Cardiac septum (tissue), 1 donor: ENCODE measurements around the gene XRCC3. TPM values are rescaled to one million over a fixed set of nuclear protein-coding genes. Genes with fewer than 3 reads are reported as not detected.

Experiments used
- DNase-seq: peaks from one replicate; pipeline ENCODE4 v3.0.0-alpha.2; 2020; ENCODE audit warnings: low spot score
- intact Hi-C: fragments of 100-400 bp; cut with DNase I; formaldehyde crosslinking; loops from one replicate; pipeline ENCODE4 v1.14.0; 2022
- total RNA-seq: library from RNA; stranded (reverse); fragmentation: NEBNext Ultra II Directional; extraction: Animal tissue kit (Norgen Biotek cat#: 25700); gene quantifications from one replicate; pipeline ENCODE4 v1.2.1, GENCODE V29; 2021
- donor health status: DM: no; HTN: no; CAD: no.

The XRCC3 gene
- total RNA-seq, 1 donor from 2014 or later: 3.9 TPM

- intact Hi-C loops: no loop called here
Observed at GRCh38 chr14:103686831-103687485, 28.3 kb downstream of the XRCC3 start.

GRCh38 chr14:103685276-103686211 lies 29.7 kb downstream of the XRCC3 start:
- intact Hi-C loops: no loop called here
- no peak for DNase-seq

More at GRCh38 chr14:103686831-103687485, 28.3 kb downstream of the XRCC3 start:
- DNase-seq: no peak

- intact Hi-C loops: no loop called here
Observed at GRCh38 chr14:103684871-103685270, 30.4 kb downstream of the XRCC3 start.

GRCh38 chr14:103684471-103684870 lies 30.8 kb downstream of the XRCC3 start:
- intact Hi-C loops: no loop called here
- DNase-seq: no peak

More at GRCh38 chr14:103684871-103685270, 30.4 kb downstream of the XRCC3 start:
- DNase-seq: no peak

DNA sequence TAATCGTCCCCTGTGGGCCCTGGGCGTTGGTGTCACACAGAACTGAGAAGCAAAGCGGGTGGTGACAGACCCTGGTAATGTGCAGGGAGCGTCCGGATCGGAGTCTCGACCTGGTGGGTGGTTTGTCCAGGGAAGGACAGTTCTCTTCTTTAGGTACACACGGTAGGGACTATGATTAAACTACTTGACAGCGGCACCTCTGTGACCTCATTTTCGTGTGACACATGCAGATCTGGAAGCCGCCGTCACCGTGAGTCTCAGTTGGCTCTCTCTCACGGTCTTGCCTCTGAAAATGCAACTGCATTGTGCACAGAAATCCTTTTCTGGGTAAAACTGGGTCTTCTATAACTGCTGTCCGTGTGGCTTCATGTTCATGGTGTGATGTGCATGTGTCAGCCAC lies 32.1 kb downstream of the XRCC3 start:
- DNase-seq: no peak
- intact Hi-C loops: no loop called here

GRCh38 chr14:103680491-103681231 lies 34.6 kb downstream of the XRCC3 start:
- intact Hi-C loops: no loop called here
- no peak for DNase-seq

- no peak for DNase-seq
Observed at GRCh38 chr14:103679351-103679750, 35.9 kb downstream of the XRCC3 start.

GRCh38 chr14:103676881-103677675 lies 38.2 kb downstream of the XRCC3 start:
- intact Hi-C loops: no loop called here

More at GRCh38 chr14:103679351-103679750, 35.9 kb downstream of the XRCC3 start:
- intact Hi-C loops: no loop called here

DNA sequence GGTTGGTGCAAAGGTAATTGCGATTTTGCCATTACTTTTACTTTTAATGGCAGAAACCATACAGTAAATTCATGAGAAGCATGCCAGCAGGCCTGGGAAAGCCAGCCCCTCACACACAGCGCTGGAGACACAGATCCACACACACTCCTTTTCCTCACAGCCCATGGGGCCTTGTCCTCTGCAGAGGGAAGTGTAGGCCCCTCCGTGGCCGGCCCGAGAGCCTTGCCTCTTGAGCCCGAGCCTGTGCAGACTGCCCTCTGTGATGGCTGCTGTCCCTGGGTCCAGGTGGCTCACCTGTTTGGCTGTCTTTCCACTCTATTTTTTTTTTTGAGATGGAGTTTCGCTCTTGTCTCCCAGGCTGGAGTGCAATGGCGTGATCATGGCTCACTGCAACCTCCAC lies 39.3 kb downstream of the XRCC3 start:
- DNase-seq: no peak
- intact Hi-C loops: no loop called here

More at GRCh38 chr14:103676881-103677675, 38.2 kb downstream of the XRCC3 start:
- no peak for DNase-seq

DNA sequence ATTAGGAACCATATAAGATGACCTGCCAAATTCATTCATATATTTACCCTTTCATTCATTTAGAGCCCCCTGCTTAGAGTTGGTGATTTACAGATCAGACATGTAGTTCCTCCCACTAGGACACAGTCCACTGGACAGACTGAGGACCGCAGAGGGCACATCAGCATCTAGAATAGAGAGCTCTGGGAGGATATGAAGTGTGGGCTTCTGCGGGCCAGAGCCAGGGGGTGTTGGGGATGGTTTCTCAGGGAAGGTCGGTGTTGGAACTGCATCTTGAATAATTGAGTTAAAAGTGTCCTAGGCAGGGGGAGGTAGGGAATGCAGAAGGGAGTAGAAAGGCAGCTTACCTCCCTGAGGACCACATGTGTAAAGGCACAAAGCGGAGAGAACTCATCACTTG lies 43.3 kb downstream of the XRCC3 start:
- no peak for DNase-seq
- intact Hi-C loops: no loop called here

DNA sequence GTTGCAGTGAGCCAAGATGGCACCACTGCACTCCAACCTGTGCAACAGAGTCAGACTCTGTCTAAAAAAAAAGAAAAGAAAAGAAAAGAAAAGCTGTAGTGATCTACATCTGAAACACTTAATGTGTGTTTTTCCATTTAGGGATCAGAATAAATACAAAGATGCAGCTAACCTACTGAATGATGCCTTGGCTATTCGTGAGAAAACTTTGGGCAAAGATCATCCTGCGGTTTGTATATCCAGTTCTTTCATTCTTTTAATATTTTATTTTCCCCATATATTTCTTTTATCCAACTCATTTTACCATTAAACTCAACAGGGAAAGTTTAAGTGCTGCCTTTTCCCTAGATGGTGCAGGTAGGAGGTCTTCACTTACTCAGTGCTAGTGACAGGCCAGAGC lies 45.9 kb downstream of the XRCC3 start:
- DNase-seq: no peak
- intact Hi-C loops: no loop called here

DNA sequence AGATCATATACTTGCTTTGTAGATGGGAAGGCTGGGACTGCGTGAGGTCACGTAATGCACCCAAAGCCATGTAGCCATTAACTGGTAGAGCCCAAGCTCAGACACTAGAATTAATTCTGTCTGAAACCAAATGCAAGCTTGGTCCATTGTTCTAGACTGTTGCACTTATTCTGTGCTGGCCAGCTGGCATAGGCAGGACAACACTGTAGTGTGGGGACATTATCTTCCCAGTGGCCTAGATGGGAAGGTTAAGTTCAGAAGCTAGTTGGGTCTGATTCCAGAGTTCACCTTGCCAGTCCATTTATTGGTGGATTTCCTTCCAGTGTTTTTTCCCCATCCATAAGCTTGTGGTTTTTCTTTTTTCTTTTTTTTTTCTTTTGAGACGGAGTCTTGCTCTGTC lies 47.1 kb downstream of the XRCC3 start:
- intact Hi-C loops: no loop called here

DNA sequence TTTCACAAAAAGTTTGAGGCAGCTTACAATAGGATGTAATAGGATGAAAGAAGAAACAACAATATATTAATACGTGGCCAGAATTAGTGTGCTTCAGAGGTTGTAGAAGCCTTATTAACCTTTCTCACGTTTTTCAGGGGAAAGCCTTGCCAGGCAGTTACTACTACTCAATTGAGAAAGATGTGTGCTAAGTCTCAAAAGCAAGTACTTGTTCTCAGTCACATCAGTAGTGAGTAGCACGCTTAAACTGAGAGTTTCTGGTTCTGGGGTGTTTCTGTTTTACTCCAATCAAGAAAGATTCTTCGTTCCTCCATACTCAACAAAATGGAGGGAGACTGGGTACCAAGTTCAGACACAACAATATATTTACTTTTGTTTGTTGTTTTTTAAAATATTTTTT lies 47.6 kb downstream of the XRCC3 start:
- intact Hi-C loops: no loop called here
- DNase-seq: no peak

More for the DNA sequence above, 47.1 kb downstream of the XRCC3 start:
- no peak for DNase-seq

- intact Hi-C loops: no loop called here
- DNase-seq: no peak
Observed at GRCh38 chr14:103663506-103663905, 51.7 kb downstream of the XRCC3 start.

- intact Hi-C loops: no loop called here
- no peak for DNase-seq
Observed at GRCh38 chr14:103662591-103662990, 52.7 kb downstream of the XRCC3 start.

DNA sequence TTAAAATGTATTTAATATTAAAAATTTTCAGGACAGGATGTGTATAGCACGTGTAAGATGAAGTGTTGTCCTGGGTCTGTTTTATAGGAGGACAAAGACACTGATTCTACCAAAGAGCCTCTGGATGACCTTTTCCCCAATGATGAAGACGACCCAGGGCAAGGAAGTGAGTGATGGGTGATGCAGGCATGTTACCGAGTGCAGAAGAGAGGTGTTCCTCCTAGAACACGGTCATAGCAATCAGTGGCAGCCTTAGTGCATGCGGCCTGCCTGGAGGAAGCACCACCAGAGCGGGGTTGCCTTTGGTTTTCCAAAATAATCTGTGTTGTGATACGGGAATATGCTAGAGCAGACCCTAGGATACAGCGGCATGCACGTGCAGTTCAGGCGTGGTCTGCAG lies 53.2 kb downstream of the XRCC3 start:
- no peak for DNase-seq
- intact Hi-C loops: no loop called here

GRCh38 chr14:103659631-103660030 lies 55.6 kb downstream of the XRCC3 start:
- no peak for DNase-seq
- intact Hi-C loops: no loop called here

- intact Hi-C loops: no loop called here
- DNase-seq: no peak
Observed at GRCh38 chr14:103657471-103657870, 57.8 kb downstream of the XRCC3 start.

- intact Hi-C loops: no loop called here
- DNase-seq: no peak
Observed at GRCh38 chr14:103656756-103657133, 58.5 kb downstream of the XRCC3 start.
